22Rv1 (cell line): Measurements from ENCODE around the gene ZNF497.

Experiments
- CTCF ChIP-seq: fragments of 450-650 bp; IDR thresholded peaks from 2 replicates; pipeline ENCODE4 v1.5.1; 2017; ENCODE audit warnings: mild to moderate bottlenecking
- ZFX ChIP-seq: fragments of 450-650 bp; IDR thresholded peaks from 2 replicates; pipeline ENCODE4 v1.6.1; 2017; ENCODE audit warnings: antibody characterized with exemption, borderline replicate concordance

- TF ChIP-seq CTCF (no peak), ZFX (no peak)
These were observed 10.4 kb downstream of the ZNF497 start for GRCh38 chr19:58351990-58352755.
